OCI-LY1 (cell line): ENCODE data around the gene CSNK1G2.

Source experiments
- CTCF ChIP-seq: fragments of 200-600 bp; sonication (generic), shearing (Covaris generic); IDR thresholded peaks from 2 replicates; pipeline ENCODE4 v1.5.1; 2017; ENCODE audit warnings: mild to moderate bottlenecking, antibody characterized with exemption, low read length, moderate library complexity, mixed read lengths
- EZH2 ChIP-seq: fragments of 200-600 bp; sonication (generic), shearing (Covaris generic); IDR thresholded peaks from 2 replicates; pipeline ENCODE4 v1.8.0; 2017; ENCODE audit warnings: borderline replicate concordance, mixed run types, mild to moderate bottlenecking, antibody characterized with exemption, low read length, moderate library complexity, mixed read lengths

- TF ChIP-seq CTCF (no peak), EZH2 (no peak)
These were observed 43.4 kb downstream of the CSNK1G2 start for GRCh38 chr19:1984357-1984756.
